D341Med (cell line): ENCODE results near the gene KIAA1217.
"Not testable (repeated sequence)": the region's sequence is repeated elsewhere in the genome, so short reads cannot be mapped to it uniquely, and the experiment has no call there.

Experiments used
- DNase-seq: peaks from one replicate; pipeline ENCODE4 v3.0.0; 2012; ENCODE audit warnings: low spot score

Gene KIAA1217

GRCh38 chr10:24442641-24443174, 233.8 kb downstream of the KIAA1217 start:
- DNase-seq, result not testable (repeated sequence)

- no peak for DNase-seq
Measured at GRCh38 chr10:24444337-24444736, 235.4 kb downstream of the KIAA1217 start.

- not testable (repeated sequence) for DNase-seq
Measured at GRCh38 chr10:24445958-24446357, 237.0 kb downstream of the KIAA1217 start.

- no peak for DNase-seq
Measured at GRCh38 chr10:24446739-24447138, 237.8 kb downstream of the KIAA1217 start.

- no peak for DNase-seq
Measured at GRCh38 chr10:24448351-24448999, 239.5 kb downstream of the KIAA1217 start.

- DNase-seq, result no peak
Measured at GRCh38 chr10:24449321-24449740, 240.4 kb downstream of the KIAA1217 start.

- DNase-seq, result no peak
Measured at GRCh38 chr10:24449769-24450310, 240.9 kb downstream of the KIAA1217 start.

- DNase-seq, result no peak
Measured at GRCh38 chr10:24451325-24451820, 242.4 kb downstream of the KIAA1217 start.

GRCh38 chr10:24452030-24452429, 243.1 kb downstream of the KIAA1217 start:
- DNase-seq, result no peak

GRCh38 chr10:24453404-24453830, 244.5 kb downstream of the KIAA1217 start:
- no peak for DNase-seq

- DNase-seq, result no peak
Measured at GRCh38 chr10:24453973-24454372, 245.0 kb downstream of the KIAA1217 start.

- DNase-seq, result no peak
Measured at GRCh38 chr10:24455447-24455846, 246.5 kb downstream of the KIAA1217 start.

- no peak for DNase-seq
Measured at GRCh38 chr10:24456322-24456721, 247.4 kb downstream of the KIAA1217 start.

- DNase-seq, result no peak
Measured at GRCh38 chr10:24457661-24458318, 248.9 kb downstream of the KIAA1217 start.

GRCh38 chr10:24459836-24460235, 250.9 kb downstream of the KIAA1217 start:
- DNase-seq, result no peak

- no peak for DNase-seq
Measured at GRCh38 chr10:24462291-24462813, 253.4 kb downstream of the KIAA1217 start.

GRCh38 chr10:24462889-24463552, 254.1 kb downstream of the KIAA1217 start:
- DNase-seq, result no peak

GRCh38 chr10:24463611-24464426, 254.9 kb downstream of the KIAA1217 start:
- no peak for DNase-seq

GRCh38 chr10:24465124-24465874, 256.4 kb downstream of the KIAA1217 start:
- DNase-seq, result no peak
